Frontal cortex (tissue), 4 donors: ENCODE results near the gene ADAMTSL3. TPM values are rescaled to one million over a fixed set of nuclear protein-coding genes. Genes with fewer than 3 reads are reported as not detected.

Source experiments
- DNase-seq, 2 donors: peaks; one replicate each; pipeline ENCODE4 v3.0.0; 2012; ENCODE audit warnings: low spot score in 2 of 2
- FAIRE-seq: peaks from 2 replicates; lab custom pipeline; 2012; peaks lifted over from hg19 to GRCh38; lab: Jason Lieb, UNC
- total RNA-seq: library from RNA; depleted of rRNA; stranded (reverse); fragments of >200 nt; gene quantifications from one replicate; pipeline ENCODE4 v1.2.3, GENCODE V29; 2014
- donor health status: control.
- donor health status: control.
- donor health status: control.

Gene ADAMTSL3
- total RNA-seq, 1 donor from 2014 or later: 17.1 TPM

DNA sequence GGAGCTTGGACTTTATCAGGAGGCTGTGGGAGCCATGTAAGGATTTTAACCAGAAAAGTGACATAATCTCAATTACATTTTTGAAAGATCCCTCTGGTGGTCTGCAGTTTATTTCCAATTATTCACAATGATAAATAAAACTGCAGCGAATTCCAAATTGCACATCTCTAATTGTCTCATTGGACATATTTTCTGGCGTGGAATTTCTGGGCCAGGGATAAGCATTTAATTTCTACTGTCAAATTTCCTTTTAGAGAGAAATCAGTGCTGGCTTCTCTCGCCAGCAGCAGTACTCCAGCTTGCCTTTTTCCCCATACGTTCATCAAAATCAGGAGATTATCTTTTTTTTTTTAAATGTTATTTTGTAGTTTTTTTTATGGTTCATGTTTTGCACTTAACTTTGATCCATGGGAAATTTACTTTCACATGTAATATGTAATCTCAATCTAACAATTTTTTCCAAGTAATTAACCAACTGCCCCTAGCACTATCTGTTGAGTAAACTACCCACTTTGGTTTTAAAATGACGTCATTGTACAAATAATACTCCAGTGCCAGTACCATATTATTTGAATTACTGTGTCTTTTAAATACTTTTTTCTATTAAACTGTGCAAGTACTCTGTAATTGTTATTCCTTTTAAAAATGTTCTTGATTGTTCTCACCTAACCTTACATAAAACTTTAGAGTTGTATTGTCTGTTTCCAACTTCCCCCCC lies 251.8 kb downstream of the ADAMTSL3 start:
- FAIRE-seq (no peak), DNase-seq (no peak)

DNA sequence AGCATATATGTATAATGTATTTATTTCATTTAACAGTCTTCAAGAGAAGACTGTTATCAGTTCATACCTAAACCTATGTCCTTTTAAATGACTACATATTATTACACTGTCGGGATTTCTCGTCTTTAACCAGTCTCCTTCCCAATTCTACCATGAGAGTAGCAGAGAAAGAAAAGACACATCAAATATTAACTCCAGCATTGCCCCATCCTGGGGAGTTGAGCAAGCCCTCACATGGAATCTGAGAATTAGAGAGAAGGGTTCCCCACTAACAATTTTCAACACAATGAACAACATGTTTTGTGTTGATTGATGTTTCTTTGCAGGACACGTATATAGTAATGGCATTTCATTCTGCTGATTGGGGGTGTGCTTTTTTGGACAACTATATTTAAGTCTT lies 257.4 kb downstream of the ADAMTSL3 start:
- no peak for FAIRE-seq

DNA sequence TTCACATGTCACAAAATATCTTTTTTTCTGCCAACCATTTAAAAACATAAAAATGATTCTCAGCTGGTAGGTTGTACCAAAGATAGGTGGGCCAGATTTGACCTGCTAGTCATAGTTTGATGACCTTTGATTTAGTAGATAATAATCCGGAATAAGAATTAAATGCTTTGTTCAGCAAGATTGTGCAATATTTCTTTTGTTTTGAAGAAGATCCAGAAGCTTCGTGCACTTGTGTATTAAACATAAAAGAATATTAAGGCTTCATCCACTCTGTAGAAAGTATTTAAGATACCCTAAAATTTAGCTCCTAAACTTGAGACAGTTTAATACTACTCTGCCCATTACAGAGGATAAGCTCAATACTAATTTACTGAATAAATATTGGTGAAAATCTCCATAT lies 258.4 kb downstream of the ADAMTSL3 start:
- FAIRE-seq (no peak), DNase-seq (no peak)

More for the DNA sequence above, 257.4 kb downstream of the ADAMTSL3 start:
- DNase-seq: no peak

DNA sequence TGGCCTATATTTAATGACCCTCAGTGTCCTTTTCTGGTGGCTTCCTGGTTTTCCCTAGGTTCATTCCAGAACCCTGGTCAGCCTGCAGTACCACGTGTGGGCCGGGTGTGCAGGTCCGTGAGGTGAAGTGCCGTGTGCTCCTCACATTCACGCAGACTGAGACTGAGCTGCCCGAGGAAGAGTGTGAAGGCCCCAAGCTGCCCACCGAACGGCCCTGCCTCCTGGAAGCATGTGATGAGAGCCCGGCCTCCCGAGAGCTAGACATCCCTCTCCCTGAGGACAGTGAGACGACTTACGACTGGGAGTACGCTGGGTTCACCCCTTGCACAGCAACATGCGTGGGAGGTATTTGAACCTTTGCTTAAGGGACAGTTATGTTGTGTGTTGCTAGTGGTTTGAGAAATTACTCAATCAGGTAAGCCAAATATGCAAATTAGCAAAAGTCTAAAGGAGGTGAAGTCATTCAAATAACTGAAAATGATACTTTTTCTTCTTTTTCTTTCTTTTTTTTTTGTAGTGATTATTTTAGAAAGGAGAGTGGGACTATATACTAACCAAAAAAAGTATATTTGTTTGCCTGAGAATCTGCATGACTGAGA lies 259.2 kb downstream of the ADAMTSL3 start:
- FAIRE-seq (no peak), DNase-seq (no peak)

DNA sequence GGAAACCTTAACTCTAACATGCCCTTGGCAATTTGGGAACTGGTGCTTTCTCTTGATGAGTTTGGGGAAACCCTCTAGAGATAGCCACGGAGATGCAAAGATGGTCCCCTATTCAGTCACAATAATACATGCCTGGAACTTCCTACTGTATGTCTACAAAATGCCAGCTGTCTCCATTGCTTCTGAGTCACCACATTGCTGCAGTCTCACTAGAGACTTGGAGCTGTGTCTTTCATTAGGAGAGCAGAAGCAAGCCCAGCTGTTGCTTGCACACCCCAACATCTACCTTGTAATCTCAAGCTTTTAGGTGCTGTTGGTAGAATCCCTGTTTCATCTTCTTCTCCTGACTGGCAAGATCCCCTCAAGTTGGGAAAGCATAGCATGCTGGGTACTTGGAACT lies 261.0 kb downstream of the ADAMTSL3 start:
- no peak for DNase-seq
- no peak for FAIRE-seq

DNA sequence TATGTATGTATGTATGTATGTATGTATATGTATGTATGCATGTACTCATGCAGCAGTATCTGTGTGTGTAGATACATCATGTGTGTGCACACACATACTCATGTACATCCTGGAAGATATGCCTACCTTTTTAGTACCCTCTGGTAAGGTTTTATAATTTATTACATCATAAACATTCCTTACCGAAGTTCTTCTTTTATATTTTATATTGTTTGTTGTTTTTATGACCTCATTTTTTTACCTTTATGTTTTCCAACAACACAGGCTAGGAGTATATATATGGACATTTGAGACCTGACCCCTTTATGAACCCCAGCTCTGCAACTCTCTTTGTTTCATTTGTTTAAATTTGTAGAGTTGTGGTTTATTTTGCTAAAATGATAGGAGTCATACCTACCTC lies 263.5 kb downstream of the ADAMTSL3 start:
- no peak for FAIRE-seq
- DNase-seq: no peak

DNA sequence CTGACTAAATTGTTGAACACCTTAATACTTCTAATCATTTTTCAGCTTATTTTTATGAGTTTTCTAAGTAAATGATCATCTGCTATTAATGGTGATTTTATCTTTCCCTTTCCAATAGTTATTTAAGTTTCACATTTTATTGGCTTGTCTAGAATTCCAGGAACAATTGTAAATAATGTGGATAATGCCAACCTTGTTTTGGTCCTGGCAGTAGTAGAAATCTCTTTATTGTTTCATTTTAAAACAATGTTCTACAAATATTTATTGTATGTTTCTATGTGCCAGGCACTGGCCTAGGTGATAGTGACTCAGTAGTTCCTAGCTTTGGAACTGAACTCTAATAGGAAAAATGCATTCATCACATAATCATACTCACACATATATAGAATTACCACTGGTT lies 264.1 kb downstream of the ADAMTSL3 start:
- FAIRE-seq (no peak), DNase-seq (no peak)

DNA sequence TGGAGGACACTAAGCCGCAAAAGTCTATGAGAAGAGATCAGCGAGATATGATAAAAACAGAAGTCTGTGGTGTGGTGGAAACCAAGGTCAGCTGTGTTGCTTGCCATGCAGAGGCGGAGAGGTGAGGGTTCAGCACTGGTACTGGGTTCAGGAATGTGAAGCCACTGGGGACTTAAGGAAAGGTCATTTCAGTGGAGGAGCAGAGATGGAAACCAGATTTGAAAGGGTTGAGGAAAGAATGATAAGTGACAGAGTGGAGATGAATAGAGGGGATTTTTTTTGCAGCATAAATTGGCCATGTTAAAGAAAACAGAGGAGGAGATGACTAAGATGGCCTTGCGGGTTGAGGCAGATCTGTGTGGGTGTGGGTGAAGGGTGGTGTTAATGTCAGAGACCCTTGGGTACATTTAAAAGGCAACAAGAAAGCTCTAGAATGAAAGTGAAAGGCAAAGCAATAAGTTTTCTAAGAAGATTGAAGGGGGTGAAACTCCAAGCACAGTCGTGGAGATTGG lies 265.5 kb downstream of the ADAMTSL3 start:
- no peak for DNase-seq

DNA sequence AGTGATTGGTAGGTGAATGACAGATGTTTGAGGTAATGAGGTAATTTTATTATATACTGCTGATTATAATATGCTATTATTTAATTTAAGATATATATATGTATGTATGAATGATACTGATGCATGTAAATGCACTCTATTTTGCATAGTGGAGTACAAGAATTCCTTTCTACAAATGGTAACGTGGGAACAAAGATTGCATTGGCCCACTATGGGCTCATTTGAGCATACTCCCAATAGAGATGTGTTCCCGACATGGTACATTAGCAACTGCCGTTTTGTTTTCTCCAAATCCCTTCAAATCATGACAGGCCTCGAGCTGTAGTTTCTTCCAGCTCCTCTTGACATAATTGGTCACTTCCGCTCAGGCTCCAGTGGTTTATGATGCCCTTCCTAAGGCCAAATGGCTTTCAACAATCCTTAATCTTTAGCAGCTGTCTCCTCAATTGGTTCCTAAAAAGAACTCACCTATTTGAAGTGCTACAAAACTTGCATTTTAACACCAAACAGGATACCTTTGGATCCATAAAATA lies 266.1 kb downstream of the ADAMTSL3 start:
- FAIRE-seq (no peak), DNase-seq (no peak)

More for the DNA sequence above, 265.5 kb downstream of the ADAMTSL3 start:
- FAIRE-seq: no peak

DNA sequence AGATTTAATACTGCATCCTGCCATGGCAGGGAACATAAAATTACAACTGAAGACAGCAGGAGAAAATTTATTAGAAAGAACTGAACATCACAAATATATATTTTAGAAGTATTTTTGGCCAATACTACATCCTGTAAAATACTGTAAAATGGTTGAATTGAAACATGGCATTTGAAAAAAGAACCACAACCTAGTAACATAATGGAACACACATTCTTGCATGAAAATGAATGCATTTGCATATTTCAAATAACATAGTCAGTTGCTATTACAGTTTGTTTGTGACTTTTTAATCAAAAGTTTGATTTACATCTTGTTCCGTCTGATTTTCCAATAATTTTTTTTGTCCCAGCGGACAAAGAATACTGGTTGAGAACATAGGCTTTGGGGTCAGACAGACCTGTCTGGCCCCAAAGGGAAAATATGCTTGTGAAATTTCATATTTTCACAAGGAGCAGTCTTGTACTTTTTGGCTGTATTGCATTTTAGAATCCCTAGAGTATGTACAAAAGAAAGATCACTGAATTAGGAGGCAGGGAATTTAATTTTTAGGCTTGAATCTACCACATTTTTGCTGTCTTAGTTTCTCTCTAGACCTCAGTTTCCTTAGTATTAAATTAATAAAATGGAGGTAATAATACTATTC lies 268.8 kb downstream of the ADAMTSL3 start:
- FAIRE-seq: no peak
- no peak for DNase-seq

DNA sequence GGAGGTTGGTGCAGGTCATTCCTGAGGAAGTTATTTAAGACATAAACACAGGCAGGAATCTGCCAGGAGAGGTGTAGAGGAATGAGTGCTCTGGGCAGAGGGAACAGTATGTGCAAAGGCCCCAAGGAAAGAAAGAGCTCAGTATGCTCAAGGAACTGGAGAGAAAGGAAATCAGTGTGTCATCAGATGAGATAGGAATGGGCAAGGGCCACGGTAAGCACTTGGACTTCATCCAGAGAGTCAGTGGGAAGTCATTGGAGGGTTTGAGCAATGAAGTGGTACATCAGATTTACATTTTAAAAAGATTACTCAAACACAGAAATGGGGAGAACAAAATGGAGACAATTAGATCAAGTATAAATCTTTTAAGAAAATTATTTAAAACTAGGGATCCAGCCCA lies 272.2 kb downstream of the ADAMTSL3 start:
- FAIRE-seq (no peak), DNase-seq (no peak)

DNA sequence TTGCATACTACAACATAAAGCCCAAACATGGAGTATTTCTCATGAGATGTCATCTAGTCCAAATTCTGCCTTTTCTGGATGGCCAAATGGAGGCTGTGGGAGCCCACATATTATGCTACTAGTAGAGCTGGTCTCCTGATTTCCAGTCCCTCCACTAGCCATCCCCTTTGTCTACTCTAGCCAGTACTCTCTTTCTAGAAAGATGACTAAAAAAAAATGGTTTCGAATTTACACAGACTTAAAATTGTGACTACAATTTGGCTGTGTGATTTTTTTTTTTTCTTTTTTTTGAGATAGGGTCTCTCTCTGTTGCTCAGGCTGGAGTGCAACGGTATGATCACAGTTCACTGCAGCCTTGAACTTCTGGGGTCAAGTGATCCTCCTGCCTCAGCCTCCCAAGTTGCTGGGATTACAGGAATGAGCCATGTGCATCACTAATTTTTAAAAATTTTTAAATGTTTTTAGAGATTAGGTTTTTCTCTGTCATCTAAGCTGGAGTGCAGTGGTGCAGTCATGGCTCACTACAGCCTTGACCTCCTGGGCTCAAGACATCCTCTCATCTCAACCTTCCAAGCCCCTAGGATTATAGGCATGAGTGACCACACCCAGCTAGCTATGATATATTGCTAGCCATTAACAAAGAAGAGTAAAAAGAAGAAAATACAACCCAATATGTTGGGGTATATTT lies 273.9 kb downstream of the ADAMTSL3 start:
- FAIRE-seq (no peak), DNase-seq (no peak)

DNA sequence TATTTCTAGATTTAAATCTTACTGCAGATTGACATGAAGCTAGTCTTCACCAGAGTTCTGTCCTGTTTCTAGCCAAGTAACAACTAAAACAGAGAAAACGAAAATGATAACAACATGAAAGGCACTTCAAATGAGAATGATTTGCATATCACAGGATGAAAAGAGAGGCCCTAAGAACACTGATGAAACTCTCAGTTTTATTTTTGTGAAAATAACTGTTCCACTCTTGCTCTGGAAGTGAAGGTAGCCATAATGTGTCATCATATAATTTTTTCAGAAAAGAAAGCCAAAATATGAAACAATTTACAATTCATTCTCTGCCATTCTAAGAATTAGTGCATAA lies 274.4 kb downstream of the ADAMTSL3 start:
- no peak for FAIRE-seq
- DNase-seq: no peak

DNA sequence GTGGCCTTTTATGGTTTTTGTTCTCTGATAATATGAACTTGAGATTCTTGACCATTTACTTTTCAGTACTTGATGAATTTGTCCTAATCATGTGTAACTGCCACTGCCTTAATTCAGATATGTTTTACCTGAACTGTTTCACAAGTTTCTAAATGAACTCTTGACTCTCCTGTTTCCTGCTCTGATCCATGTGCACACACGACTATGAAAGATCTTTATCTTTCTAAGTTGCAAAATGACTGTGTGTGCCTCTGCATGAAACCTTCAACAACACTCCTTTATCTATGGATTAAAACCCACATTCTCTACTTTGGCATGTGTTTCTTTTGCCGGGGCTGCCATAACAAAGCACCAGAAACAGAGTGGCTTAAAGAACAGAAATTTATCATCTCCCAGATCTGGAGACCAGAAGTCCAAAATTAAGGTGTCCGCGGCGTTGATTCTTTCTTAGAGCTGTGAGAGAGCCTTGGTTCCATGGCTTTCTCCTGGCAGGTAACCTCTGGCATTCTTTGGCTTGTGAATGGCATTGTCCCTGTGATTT lies 275.0 kb downstream of the ADAMTSL3 start:
- FAIRE-seq (no peak), DNase-seq (no peak)

DNA sequence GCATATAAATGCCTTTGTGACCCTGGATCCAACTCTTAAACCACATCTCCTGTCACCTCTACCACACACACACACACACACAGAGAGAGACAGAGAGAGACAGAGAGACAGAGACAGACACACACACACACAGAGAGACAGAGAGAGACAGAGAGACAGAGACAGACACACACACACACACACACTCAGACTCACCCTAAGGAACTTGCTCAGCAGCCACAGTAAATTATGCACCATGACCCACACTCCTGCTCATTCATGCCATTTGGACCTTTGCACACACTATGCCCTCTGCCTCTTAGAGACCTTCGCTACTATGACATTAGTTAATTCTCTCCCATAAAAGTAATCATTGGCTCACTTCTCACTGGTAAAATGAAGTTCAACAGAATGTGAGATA lies 275.7 kb downstream of the ADAMTSL3 start:
- DNase-seq (no peak), FAIRE-seq (no peak)

DNA sequence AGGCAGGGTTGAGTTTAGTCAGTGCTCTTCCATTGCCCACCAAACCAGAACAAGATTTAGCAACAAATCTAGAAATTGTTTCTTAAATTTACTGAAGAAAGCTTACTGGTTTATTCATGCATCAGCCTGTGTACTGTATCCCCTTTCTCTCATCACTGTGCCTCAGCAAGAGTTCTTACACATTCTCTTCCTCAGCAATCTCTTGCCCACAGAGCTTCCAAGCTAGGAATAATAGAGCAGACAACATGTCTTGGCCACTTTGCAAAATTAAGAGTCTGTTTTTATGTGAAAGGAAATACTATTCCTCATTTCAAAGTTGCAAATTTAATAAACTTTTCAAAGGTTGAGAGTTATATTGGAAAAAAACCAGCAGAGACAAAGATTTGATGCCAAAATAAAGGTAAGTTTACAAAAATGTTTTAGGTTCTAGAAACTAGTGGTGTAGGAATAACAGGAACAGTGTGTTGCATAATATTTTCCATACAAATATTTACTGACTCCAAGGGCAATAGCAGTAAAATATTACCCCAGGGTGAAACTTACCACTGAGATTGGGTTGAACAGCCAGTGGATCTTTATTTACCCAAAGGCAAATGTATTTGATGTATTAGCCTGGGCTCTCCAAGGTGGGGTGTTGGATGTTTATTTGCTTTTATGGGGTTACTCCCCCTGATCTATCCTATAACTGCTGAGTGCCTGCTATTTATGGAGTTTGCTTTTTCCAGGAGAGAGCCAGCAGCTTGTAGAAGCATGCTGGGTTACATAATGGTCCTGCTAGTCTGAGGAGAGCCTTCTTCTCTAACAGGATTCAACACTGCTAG lies 276.7 kb downstream of the ADAMTSL3 start:
- DNase-seq: no peak
- no peak for FAIRE-seq

DNA sequence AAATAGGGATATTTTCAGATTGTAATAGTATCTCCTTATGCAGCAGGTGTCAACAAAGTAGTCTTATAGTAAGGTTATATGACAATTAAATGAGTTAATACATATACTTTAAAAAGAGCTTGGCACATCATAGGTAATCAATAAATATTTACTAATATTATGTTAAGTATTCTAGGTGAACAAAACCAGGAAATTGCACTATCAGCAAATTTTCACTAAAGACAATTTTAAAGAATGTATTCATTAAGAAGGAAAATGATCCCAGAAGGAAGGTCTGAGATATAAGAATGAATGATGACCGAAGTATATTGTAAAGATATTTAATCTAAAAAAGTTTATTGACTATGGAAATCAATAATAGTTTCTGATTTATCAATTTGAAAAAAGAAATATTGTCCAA lies 281.9 kb downstream of the ADAMTSL3 start:
- peak; percentile 59 for FAIRE-seq

DNA sequence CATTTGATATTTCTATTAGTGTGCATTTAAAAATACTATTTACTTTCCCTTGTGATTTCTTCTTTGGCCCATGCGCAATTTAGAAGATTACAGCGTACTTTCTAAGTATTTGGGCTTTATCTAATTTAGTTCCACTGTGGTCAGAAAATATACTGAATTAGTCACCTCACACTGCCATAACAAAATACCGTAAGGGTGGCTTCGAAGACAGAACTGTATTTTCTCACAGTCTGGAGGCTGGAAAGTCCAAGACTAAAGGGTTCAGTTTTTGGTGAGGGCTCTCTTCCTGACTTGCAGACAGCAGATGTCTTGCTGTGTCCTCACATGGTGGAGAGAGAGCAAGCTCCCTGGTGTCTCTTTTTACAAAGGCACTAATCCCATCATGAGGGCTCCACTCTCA lies 286.2 kb downstream of the ADAMTSL3 start:
- no peak for DNase-seq
- FAIRE-seq: no peak

More for the DNA sequence above, 281.9 kb downstream of the ADAMTSL3 start:
- DNase-seq: no peak

DNA sequence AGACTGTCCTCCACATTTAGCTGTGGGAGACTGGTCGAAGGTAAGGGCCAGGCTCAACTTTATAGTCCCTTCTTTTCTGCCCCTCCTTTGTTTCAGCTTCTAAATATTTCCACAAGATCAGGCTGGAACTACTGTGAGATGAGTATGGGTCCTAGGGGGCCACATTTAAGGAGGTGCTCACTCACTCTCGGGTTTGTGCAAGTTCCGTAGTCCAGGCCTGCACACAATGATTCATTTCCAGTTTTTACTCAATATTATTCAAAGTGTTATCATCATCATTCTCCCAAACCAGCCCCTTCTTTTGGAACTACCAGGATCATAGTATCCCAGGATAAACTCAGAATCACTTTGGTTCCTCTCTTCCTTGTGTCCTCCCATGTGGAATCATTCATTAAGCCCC lies 289.1 kb downstream of the ADAMTSL3 start:
- no peak for DNase-seq
- FAIRE-seq: no peak
